ENCODE measurements around the gene CRX.

Gene CRX

DNA sequence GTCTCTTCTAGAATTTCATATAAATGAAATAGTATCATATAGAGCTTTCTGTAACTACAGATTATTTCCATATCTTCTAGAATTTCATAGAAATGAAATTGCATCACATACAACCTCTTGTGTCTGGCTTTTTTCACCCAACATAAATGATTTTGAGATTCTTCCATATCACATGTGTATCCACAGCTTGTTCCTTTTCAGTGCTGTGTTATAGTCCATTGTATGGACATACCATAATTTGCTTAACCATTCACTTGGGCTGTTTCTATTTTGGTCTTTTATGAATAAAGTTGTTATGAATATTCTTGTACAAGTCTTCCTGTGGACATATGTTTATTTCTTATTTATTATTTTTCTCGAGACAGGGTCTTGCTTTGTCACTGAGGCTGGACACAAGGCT is 29.1 kb upstream of the CRX start:
- Histone ChIP-seq H3K36me3 (replicated peaks) (no peaks in the 10 kb centered on the region), H3K4me3 (ENCODE audit: low read depth, low read length) (no peak overlapping the region), H3K27ac (no peak overlapping the region), H3K27me3 (replicated peaks) (no peaks in the 10 kb centered on the region)
- no peak for DNase-seq
- in situ Hi-C loops (cut with HindIII; ENCODE audit: low pct_ligation_motif_present, low sequenced_read_pairs), result no loop called here
- TF ChIP-seq, protein P1, sequence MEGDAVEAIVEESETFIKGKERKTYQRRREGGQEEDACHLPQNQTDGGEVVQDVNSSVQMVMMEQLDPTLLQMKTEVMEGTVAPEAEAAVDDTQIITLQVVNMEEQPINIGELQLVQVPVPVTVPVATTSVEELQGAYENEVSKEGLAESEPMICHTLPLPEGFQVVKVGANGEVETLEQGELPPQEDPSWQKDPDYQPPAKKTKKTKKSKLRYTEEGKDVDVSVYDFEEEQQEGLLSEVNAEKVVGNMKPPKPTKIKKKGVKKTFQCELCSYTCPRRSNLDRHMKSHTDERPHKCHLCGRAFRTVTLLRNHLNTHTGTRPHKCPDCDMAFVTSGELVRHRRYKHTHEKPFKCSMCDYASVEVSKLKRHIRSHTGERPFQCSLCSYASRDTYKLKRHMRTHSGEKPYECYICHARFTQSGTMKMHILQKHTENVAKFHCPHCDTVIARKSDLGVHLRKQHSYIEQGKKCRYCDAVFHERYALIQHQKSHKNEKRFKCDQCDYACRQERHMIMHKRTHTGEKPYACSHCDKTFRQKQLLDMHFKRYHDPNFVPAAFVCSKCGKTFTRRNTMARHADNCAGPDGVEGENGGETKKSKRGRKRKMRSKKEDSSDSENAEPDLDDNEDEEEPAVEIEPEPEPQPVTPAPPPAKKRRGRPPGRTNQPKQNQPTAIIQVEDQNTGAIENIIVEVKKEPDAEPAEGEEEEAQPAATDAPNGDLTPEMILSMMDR (IDR thresholded peaks at IDR 0.05; ENCODE audit: low read depth, low read length, missing control alignments), result no peak

DNA sequence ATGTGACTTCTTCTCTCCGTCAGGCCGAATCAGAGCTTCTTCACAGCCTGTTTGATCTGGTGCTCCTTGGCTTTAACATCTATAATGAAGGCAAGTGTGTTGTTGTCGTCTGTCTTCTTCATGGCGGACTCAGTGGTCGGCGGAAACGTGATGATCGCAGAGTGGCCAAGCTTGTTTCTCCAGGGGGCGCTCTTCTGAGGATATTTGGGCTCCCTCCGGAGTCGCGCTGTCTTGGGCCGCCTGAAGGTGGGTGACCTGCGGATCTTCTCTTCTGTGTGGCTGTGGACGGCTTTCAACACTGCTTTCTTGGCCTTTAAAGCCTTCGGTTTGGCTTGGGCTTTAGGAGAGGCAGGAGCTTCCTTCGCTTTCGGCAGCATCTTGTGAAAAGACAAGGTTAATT is 27.2 kb upstream of the CRX start:
- Histone ChIP-seq H3K27ac (no peak overlapping the region), H3K4me3 (ENCODE audit: low read depth, low read length) (no peak overlapping the region), H3K27me3 (replicated peaks) (no peaks in the 10 kb centered on the region), H3K36me3 (replicated peaks) (no peaks in the 10 kb centered on the region)
- in situ Hi-C loops (cut with HindIII; ENCODE audit: low pct_ligation_motif_present, low sequenced_read_pairs), result no loop called here
- no peak for DNase-seq
- TF ChIP-seq, protein P1 (IDR thresholded peaks at IDR 0.05; ENCODE audit: low read depth, low read length, missing control alignments), result peak; percentile 28

DNA sequence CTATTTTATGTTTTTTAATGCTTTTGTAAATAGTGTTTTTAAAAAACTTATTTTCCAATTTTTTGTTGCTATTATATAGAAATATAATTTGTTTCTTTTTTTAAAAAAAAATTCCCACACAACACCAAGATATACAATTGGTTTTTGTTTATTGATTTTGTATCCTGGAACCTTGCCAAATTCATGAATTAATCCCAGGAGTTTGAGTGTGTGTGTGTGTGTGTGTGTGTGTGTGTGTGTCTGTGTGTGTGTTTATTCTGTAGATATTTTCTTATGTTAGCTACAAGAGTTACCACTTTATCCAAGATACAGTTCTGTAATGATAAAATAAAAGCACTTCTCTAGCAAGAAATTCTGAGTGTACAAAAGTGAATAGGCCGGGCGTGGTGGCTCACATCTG is 25.0 kb upstream of the CRX start:
- DNase-seq, result no peak
- Histone ChIP-seq H3K36me3 (replicated peaks) (no peaks in the 10 kb centered on the region), H3K27me3 (replicated peaks) (no peaks in the 10 kb centered on the region), H3K27ac (no peak overlapping the region), H3K4me3 (ENCODE audit: low read depth, low read length) (no peak overlapping the region)
- in situ Hi-C loops (cut with HindIII; ENCODE audit: low pct_ligation_motif_present, low sequenced_read_pairs), result no loop called here
- TF ChIP-seq, protein P1 (IDR thresholded peaks at IDR 0.05; ENCODE audit: low read depth, low read length, missing control alignments), result no peak

DNA sequence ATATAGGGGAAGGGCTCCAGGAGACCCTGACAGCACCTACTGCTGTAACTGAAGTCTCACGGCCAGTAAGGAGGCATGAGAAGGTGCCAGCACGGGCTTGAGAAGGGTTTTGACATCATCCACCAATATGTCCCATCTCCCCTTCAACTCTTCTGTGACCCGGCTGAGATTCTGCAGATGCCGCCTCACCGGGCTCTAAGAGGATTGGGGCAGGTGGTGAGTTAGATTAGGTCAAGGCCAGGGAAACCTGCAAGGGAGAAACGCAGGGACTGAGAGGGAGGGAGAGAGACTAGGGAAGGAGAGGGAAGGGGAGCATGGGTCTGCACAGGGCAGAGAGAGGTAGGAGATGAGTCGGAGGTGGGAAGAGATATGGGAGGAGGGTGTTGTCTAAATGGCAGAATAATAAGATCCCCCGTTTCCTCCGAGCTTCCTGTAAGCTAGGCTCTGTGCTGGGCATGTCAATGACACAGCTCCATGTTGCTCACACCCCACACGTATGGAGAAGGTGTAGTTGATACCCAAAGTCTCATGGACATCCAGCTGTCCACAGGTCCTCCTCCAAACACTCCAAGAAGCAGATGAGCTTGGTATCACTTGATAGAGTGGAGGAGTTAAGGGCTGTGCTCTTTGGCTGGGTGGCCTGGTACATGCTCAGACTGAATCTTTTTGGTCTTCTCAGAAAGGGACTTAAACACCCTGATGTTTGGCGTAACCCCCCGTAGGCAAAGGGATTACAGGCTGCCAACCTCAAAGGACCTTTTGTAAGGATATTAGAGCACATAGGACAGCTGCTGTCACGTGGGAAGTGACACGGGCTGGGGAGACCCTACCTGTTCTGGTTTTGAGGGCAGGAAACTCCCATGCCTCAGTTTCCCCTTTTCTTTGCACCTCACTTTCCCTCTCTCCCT is 23.5 kb upstream of the CRX start:
- no peaks in the 10 kb centered on the region for H3K36me3 ChIP-seq (replicated peaks)
- H3K4me3 ChIP-seq (ENCODE audit: low read depth, low read length), result no peak overlapping the region
- in situ Hi-C loops (cut with HindIII; ENCODE audit: low pct_ligation_motif_present, low sequenced_read_pairs), result no loop called here
- no peak overlapping the region for H3K27ac ChIP-seq
- DNase-seq, result no peak
- no peaks in the 10 kb centered on the region for H3K27me3 ChIP-seq (replicated peaks)
- TF ChIP-seq, protein P1 (IDR thresholded peaks at IDR 0.05; ENCODE audit: low read depth, low read length, missing control alignments), result no peak

DNA sequence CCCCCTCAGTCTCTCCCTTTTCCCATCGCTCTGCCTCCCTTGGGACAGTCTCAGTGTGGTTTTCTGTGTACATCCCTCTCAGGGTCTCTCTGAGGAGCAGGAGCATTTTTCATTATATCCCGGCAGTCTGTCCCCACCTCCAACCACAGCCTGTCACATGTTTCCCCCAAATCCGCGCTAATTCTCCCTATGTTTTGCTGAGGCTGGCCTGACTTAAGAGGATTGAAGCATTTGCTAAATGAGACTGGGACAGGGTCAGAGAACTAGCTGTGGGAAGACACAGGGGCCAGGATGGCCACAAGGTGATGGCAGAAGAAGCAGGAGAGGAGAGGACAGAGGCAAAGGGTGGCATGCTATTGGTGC is 22.9 kb upstream of the CRX start:
- Histone ChIP-seq H3K4me3 (ENCODE audit: low read depth, low read length) (no peak overlapping the region), H3K36me3 (replicated peaks) (no peaks in the 10 kb centered on the region), H3K27ac (no peak overlapping the region), H3K27me3 (replicated peaks) (no peaks in the 10 kb centered on the region)
- TF ChIP-seq, protein P1 (IDR thresholded peaks at IDR 0.05; ENCODE audit: low read depth, low read length, missing control alignments), result no peak
- no peak for DNase-seq
- in situ Hi-C loops (cut with HindIII; ENCODE audit: low pct_ligation_motif_present, low sequenced_read_pairs), result no loop called here

DNA sequence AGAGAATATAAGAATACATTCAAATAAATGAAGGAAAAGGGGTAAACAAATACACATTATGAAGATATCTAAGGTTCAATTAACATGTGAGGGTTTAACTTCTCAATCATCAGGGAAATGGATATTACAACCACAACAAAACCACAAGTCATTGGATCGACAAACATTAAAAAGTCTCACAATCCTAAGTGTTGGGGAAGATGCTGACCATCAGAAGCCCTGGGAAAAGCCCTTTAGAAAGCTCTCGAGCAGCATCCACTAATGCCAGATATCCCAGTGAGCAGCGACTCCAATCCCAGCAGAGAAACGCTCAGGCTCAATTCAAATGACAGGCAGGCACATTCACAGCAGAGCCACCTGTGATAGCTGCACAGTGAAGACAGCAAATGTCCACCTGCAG is 20.5 kb upstream of the CRX start:
- H3K36me3 ChIP-seq (replicated peaks), result no peaks in the 10 kb centered on the region
- no peak overlapping the region for H3K4me3 ChIP-seq (ENCODE audit: low read depth, low read length)
- TF ChIP-seq, protein P1 (IDR thresholded peaks at IDR 0.05; ENCODE audit: low read depth, low read length, missing control alignments), result no peak
- no peak for DNase-seq
- H3K27me3 ChIP-seq (replicated peaks), result no peaks in the 10 kb centered on the region
- H3K27ac ChIP-seq, result no peak overlapping the region
- in situ Hi-C loops (cut with HindIII; ENCODE audit: low pct_ligation_motif_present, low sequenced_read_pairs), result no loop called here

Data from brain microvascular endothelial cell (primary cell).